Activated naive CD4-positive, alpha-beta T cell (primary cell): ENCODE measurements around the gene H1-8.

Experiments used
- DNase-seq, 4 experiments: peaks; one replicate each; lab custom pipeline; 2025; lab: John Stamatoyannopoulos, UW

The H1-8 gene

GRCh38 chr3:129556358-129556695 lies 13.4 kb downstream of the H1-8 start:
- DNase-seq, result no peak

GRCh38 chr3:129556890-129557547 lies 14.0 kb downstream of the H1-8 start:
- DNase-seq, result no peak

GRCh38 chr3:129557548-129557894 lies 14.5 kb downstream of the H1-8 start:
- DNase-seq, result no peak

GRCh38 chr3:129558081-129558771 lies 15.3 kb downstream of the H1-8 start:
- no peak for DNase-seq

- no peak for DNase-seq
Measured at GRCh38 chr3:129558772-129559564, 16.0 kb downstream of the H1-8 start.

- no peak for DNase-seq
Measured at GRCh38 chr3:129559565-129560079, 16.6 kb downstream of the H1-8 start.

GRCh38 chr3:129560269-129560787 lies 17.4 kb downstream of the H1-8 start:
- no peak for DNase-seq

- DNase-seq, result no peak
Measured at GRCh38 chr3:129560911-129561594, 18.1 kb downstream of the H1-8 start.

- DNase-seq, result no peak
Measured at GRCh38 chr3:129561619-129562248, 18.8 kb downstream of the H1-8 start.

- DNase-seq, result no peak
Measured at GRCh38 chr3:129562803-129563202, 19.8 kb downstream of the H1-8 start.

- no peak for DNase-seq
Measured at GRCh38 chr3:129563332-129563731, 20.4 kb downstream of the H1-8 start.

GRCh38 chr3:129563850-129564535 lies 21.0 kb downstream of the H1-8 start:
- DNase-seq, result no peak

GRCh38 chr3:129564981-129565644 lies 22.1 kb downstream of the H1-8 start:
- DNase-seq, result no peak

- no peak for DNase-seq
Measured at GRCh38 chr3:129565902-129566301, 22.9 kb downstream of the H1-8 start.

GRCh38 chr3:129567176-129567705 lies 24.3 kb downstream of the H1-8 start:
- DNase-seq, result no peak

- no peak for DNase-seq
Measured at GRCh38 chr3:129567939-129568338, 25.0 kb downstream of the H1-8 start.

GRCh38 chr3:129569856-129570255 lies 26.9 kb downstream of the H1-8 start:
- DNase-seq, result no peak

GRCh38 chr3:129571605-129572547 lies 28.9 kb downstream of the H1-8 start:
- no peak for DNase-seq

- no peak for DNase-seq
Measured at GRCh38 chr3:129572603-129573002, 29.6 kb downstream of the H1-8 start.
